Fibroblast of peridontal ligament (primary cell): ENCODE results near the gene LYPD6B.

Experiments
- DNase-seq: peaks from one replicate; pipeline ENCODE4 v3.0.0-alpha.2; 2010; ENCODE audit errors: extremely low read depth

LYPD6B gene

DNA sequence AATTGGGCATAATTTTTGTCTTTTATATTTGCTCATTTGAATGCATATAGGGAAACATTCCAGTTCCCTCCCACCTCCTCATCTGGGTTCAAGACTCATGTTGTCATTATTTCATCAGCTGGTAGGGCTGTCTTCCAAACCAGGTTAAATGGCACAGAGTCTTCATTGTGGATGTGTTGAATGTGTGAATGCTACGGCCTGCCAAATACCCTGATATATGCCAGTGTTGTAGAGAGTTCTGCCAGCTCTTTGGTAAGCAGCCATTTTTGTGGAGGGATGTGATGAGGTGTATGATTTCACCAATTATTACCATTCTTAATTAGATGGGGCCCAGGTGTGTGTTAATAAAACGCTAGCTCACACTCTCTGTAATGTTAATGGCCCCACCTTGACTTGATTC, 121.7 kb downstream of the LYPD6B start:
- no peak for DNase-seq

DNA sequence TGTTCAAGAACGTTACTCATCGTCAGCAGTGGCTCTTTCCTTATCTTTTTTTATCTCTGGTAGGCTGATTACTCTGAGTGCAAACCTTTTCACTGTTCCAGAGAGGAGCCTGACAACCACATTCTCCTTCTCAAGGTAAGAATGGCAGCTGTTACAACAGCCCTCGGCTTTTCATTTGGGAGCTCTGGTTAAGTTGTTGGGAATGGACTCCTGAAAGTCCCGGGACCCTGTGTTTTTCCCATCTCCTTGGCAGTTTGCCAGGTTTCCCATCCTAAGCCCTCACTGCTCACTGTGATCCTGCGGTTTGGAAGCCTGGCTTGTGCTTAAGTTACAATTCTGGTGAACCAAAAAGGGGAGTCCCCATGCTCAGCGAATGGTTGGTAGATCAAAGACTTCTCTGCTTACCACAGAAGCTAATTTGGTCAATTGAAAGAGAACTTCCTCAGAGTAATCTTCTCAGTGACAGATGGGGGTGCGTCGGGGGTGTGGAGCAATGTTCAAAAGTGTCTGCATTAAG, 122.3 kb downstream of the LYPD6B start:
- no peak for DNase-seq

DNA sequence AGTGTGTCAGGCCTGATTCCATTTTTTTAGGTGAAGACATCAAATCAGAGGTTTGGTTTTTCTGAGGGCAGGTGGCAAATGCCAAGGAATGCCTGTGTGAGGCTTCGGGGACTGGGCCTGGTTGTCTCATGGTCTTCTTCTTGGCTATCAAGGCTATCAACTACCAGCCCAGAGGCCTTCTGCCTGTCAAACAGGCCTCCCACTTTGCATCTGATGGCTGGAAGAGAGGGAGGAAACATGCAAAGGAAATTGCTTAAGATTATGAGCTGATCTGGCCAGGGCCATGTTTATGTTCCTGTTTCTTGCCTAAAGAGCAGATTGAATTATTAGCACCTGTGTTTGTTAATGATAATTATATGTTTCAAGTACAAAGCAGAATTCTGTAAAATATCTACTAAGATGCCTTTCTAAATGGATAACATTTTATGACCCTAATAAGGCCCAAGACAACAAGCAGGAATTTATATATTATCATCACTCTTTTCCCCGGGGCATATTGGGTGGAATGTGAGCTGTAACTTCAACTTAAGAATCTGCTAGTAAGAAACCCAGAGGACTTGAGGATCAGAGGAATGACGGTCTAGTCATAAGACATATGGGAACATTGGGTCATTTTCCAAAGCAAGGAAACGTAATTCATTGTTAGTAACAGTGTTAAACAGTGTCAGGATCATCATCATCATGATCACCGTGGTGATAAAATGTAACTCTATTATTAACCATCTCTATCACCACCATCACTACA, 123.2 kb downstream of the LYPD6B start:
- DNase-seq, result no peak

- DNase-seq, result no peak
Measured at GRCh38 chr2:149164296-149164695, 125.8 kb downstream of the LYPD6B start.

DNA sequence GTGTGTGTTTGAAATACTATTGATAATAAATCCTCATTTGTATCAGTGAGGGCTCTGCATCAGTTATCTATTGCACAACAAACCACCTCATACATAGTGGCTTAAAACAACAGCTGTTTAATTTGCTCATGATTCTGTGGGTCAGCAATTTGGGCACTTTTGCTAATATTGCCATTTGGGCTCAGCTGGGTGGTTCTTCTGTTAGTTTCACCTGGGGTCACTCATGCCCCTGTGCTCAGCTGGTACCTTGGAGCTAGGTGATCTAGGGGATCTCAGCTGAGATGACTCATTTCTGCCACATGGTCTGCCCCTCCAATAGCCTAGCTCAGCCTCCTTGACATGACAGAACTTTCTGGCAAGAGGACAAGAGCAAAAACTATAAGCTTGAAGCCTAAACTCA, 126.3 kb downstream of the LYPD6B start:
- DNase-seq, result no peak

DNA sequence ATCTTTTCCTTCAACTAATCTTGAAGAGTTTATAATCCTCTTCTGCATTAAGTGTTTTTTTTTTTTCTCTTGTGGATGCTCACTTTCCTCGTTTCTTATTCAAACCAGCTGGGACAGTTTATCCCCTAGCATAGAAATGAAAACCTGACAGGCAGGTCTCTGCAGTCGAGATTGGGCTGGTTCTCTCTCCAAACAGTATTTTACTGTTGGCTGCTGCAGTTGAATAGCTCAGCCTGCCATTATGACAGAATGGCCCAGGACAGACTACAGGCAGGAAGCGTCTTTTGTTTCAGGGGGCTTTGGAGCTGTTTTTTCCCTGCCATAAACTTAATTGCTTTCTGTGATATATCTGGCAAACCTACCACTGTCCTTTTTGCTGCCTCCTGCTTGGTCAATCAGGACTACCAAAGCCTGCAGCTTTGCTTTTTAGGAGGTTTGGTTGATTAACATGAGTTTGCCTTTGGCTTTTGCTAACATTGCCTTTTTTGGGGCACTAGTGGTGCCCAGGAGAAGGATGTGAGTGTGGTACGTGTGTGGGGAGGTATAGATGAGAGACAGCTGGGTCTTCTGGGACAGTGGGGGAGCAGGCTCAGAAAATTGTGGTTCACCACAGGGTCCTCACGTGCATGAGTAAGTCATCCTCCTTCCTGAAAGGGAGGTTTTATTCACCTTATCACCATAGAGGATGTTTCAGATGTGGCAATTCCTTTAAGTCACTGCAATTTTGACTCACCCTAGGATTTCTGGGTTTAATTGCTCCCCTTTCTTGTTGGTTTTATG, 128.7 kb downstream of the LYPD6B start:
- DNase-seq, result no peak

DNA sequence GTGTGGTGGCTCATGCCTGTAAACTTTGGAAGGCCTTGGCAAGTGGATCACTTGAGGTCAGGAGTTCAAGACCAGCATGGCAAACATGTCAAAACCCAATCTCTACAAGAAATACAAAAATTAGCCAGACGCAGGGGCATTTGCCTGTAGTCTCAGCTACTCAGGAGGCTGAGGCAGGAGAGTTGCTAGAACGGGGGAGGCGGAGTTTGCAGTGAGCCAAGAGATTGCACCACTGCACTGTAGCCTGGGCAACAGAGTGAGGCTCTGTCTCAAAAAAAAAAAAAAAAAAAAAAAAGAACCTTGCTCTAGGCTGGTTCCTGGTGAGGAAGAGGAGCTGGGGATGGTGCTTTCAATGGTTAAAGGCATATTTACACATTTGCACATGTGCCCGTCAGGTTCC, 129.4 kb downstream of the LYPD6B start:
- no peak for DNase-seq

- no peak for DNase-seq
Measured at GRCh38 chr2:149169656-149170055, 131.2 kb downstream of the LYPD6B start.

- DNase-seq, result no peak
Measured at GRCh38 chr2:149170156-149170555, 131.7 kb downstream of the LYPD6B start.

DNA sequence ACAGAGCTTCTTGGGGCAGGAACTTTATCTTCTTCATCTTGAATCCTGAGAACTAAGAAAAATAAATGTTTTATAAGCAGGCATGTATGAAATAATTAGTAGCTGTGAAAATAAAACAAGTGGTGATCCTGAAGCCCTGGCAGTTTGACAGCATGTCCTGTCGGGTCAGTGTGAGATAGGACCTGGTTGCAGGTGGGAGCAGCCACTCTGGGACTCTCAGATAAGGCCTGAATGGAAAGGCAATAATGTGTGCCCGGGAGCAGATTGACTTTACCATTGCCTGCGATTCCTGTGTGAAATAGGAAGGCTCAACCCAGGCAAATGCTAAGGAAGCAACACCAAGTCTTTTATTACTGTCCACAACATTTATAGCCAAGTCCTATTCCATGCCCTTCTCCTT, 132.4 kb downstream of the LYPD6B start:
- DNase-seq, result no peak

GRCh38 chr2:149173220-149173619, 134.7 kb downstream of the LYPD6B start:
- DNase-seq, result no peak

GRCh38 chr2:149175956-149176355, 137.5 kb downstream of the LYPD6B start:
- no peak for DNase-seq

- no peak for DNase-seq
Measured at GRCh38 chr2:149178612-149179011, 140.1 kb downstream of the LYPD6B start.

- DNase-seq, result peak; percentile 33
Measured at GRCh38 chr2:149180226-149180875, 141.9 kb downstream of the LYPD6B start.

DNA sequence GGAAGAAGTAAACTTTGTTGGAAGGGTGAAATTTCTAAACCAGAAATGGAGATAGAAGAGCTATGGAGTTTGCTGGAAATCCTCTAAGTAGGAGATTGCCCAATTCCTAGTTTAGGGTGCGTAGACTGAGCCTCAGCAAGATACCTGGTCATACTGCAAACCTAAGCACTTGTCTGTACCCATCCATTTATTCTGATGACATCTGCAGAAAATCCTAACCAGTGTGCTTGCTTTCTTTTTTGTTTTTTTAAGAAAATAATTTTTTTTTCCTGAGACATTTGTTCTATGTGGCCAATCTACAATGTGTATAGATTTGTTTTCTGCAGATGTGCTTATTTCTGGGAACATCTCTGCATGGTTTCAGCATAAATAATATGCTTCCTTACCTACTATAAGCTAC, 144.7 kb downstream of the LYPD6B start:
- no peak for DNase-seq

DNA sequence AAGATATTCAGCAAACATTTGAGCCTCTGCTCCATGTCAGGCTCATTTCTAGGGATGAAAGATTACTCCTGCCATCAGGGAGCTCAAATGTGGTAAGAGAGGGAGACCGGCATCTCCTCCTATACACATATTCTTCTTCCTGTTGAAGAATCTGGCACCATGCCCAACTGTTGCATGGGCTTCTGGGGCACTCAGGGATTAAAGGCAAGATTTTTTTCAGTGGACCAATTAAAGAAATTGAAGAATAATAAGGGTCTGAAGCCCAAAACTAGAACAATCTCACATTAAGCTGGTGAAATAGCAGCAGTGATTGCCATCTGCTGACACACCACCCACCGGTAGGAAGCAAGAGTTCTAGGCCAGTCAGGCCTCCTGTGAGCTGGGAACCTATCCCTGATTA, 146.5 kb downstream of the LYPD6B start:
- DNase-seq, result no peak

DNA sequence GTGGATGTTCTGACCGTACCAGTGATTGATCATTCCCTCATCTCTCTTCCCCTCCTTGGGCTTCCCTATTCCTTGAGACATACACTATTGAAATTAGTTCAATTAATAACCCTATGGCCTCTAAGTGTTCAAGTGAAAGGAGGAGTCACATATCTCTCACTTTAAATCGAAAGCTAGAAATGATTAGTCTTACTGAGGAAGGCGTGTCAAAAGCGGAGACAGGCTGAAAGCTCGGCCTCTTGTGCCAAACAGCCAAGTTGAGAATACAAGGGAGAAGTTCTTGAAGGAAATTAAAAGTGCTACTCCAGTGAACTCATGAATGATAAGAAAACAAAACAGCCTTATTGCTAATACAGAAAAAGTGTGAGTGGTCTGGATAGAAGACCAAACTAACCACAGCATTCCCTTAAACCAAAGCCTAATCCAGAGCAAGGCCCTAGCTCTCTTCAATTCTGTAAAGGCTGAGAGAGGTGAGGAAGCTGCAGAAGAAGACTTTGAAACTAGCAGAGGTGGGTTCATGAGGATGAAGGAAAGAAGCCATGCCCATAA, 147.5 kb downstream of the LYPD6B start:
- no peak for DNase-seq

GRCh38 chr2:149187057-149187456, 148.6 kb downstream of the LYPD6B start:
- no peak for DNase-seq

GRCh38 chr2:149188291-149188690, 149.8 kb downstream of the LYPD6B start:
- no peak for DNase-seq

GRCh38 chr2:149189769-149190168, 151.3 kb downstream of the LYPD6B start:
- no peak for DNase-seq

DNA sequence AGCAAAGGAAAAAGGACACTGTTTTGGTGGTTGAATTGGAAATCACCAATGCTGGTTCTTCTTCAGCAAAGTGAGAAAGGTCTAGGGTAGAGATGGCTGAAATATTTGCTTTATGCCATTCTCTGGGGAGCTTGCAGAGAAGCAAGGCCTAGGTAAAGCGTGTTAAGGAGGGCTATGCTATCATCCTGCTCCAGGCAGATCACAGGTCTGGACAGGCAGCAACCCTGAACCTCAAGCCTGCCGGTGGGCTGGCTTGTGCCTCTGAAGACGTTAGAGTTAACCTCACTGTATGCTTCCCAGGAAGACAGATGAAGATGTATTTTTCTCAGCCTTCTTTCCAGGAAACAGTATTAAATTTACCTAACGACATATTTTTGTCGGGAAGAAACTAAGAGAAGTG, 153.4 kb downstream of the LYPD6B start:
- no peak for DNase-seq

GRCh38 chr2:149192427-149192826, 153.9 kb downstream of the LYPD6B start:
- no peak for DNase-seq
